ENCODE results near the gene GPR17. TPM values are rescaled to one million over a fixed set of nuclear protein-coding genes. Genes with fewer than 3 reads are reported as not detected.

The GPR17 gene
- total RNA-seq, 1 donor from 2014 or later, result not detected

- Mint-ChIP-seq H3K36me3 (ENCODE audit: insufficient read depth) (no peaks in the 10 kb centered on the region), H3K27me3 (peaks cover 13% of the 10 kb centered on the region), H3K27ac (no peak overlapping the region), H3K4me3 (ENCODE audit: low read depth) (no peak overlapping the region), H3K9me3 (ENCODE audit: low read depth) (peaks cover 2% of the 10 kb centered on the region), H3K4me1 (ENCODE audit: low read depth) (peaks cover 2% of the 10 kb centered on the region)
- DNase-seq (ENCODE audit: low spot score, unreplicated experiment), result no peak
- no peak for TF ChIP-seq CTCF (IDR thresholded peaks at IDR 0.05; ENCODE audit: unreplicated experiment)
These were observed 23.2 kb upstream of the GPR17 start for GRCh38 chr2:127622561-127623387.

GRCh38 chr2:127623388-127624319, 22.3 kb upstream of the GPR17 start:
- Mint-ChIP-seq H3K4me1 (ENCODE audit: low read depth) (peaks cover 2% of the 10 kb centered on the region), H3K9me3 (ENCODE audit: low read depth) (no peaks in the 10 kb centered on the region), H3K27ac (peak overlapping the region; percentile 57), H3K27me3 (peaks cover 10% of the 10 kb centered on the region), H3K36me3 (ENCODE audit: insufficient read depth) (no peaks in the 10 kb centered on the region), H3K4me3 (ENCODE audit: low read depth) (no peak overlapping the region)
- no peak for TF ChIP-seq CTCF (IDR thresholded peaks at IDR 0.05; ENCODE audit: unreplicated experiment)
- DNase-seq (ENCODE audit: low spot score, unreplicated experiment), result no peak

GRCh38 chr2:127624320-127624755, 21.6 kb upstream of the GPR17 start:
- Mint-ChIP-seq H3K4me1 (ENCODE audit: low read depth) (peaks cover 2% of the 10 kb centered on the region), H3K9me3 (ENCODE audit: low read depth) (no peaks in the 10 kb centered on the region), H3K36me3 (ENCODE audit: insufficient read depth) (no peaks in the 10 kb centered on the region), H3K27me3 (peaks cover 10% of the 10 kb centered on the region), H3K4me3 (ENCODE audit: low read depth) (no peak overlapping the region), H3K27ac (no peak overlapping the region)
- no peak for TF ChIP-seq CTCF (IDR thresholded peaks at IDR 0.05; ENCODE audit: unreplicated experiment)
- no peak for DNase-seq (ENCODE audit: low spot score, unreplicated experiment)

GRCh38 chr2:127624756-127625571, 21.0 kb upstream of the GPR17 start:
- no peak for DNase-seq (ENCODE audit: low spot score, unreplicated experiment)
- H3K9me3 Mint-ChIP-seq (ENCODE audit: low read depth), result no peaks in the 10 kb centered on the region
- no peak for TF ChIP-seq CTCF (IDR thresholded peaks at IDR 0.05; ENCODE audit: unreplicated experiment)
- peaks cover 2% of the 10 kb centered on the region for H3K4me1 Mint-ChIP-seq (ENCODE audit: low read depth)
- H3K27me3 Mint-ChIP-seq, result peaks cover 10% of the 10 kb centered on the region
- H3K4me3 Mint-ChIP-seq (ENCODE audit: low read depth), result no peak overlapping the region
- H3K36me3 Mint-ChIP-seq (ENCODE audit: insufficient read depth), result no peaks in the 10 kb centered on the region
- no peak overlapping the region for H3K27ac Mint-ChIP-seq

All from progenitor cell of endocrine pancreas (in vitro differentiated cells).